MG63 (cell line): ENCODE measurements around the gene ATF3. TPM values are rescaled to one million over a fixed set of nuclear protein-coding genes. Genes with fewer than 3 reads are reported as not detected.

Source experiments
- DNase-seq: peaks from one replicate; pipeline ENCODE4 v3.0.0-alpha.2; 2020
- H3K27me3 ChIP-seq: fragments of 250-450 bp; sonication (Bioruptor Pico); 2 replicates; pipeline ENCODE4 v1.5.1; 2020; ENCODE audit warnings: mild to moderate bottlenecking, moderate library complexity
- H3K36me3 ChIP-seq: fragments of 250-450 bp; sonication (Bioruptor Pico); 2 replicates; pipeline ENCODE4 v1.5.1; 2020; ENCODE audit warnings: mild to moderate bottlenecking, moderate library complexity
- H3K4me3 ChIP-seq: fragments of 250-450 bp; sonication (Bioruptor Pico); 2 replicates; pipeline ENCODE4 v1.5.1; 2020; ENCODE audit warnings: mild to moderate bottlenecking, moderate library complexity
- H3K9me3 ChIP-seq: fragments of 250-450 bp; sonication (Bioruptor Pico); 2 replicates; pipeline ENCODE4 v1.5.1; 2020; ENCODE audit warnings: mild to moderate bottlenecking, moderate library complexity
- total RNA-seq: library from RNA; depleted of rRNA; stranded (reverse); fragments of >200 nt; shearing (Covaris generic); gene quantifications from 2 replicates; pipeline ENCODE4 v1.2.3, GENCODE V29; 2014; ENCODE audit warnings: low replicate concordance; rRNA removed

Gene ATF3
- total RNA-seq, 1 experiment from 2014 or later, result 7.4 TPM

GRCh38 chr1:212669600-212669999 is 61.0 kb downstream of the ATF3 start:
- no peak for DNase-seq
- no peak overlapping the region for H3K4me3 ChIP-seq
- no peaks in the 10 kb centered on the region for H3K9me3 ChIP-seq
- no peaks in the 10 kb centered on the region for H3K36me3 ChIP-seq
- no peaks in the 10 kb centered on the region for H3K27me3 ChIP-seq

GRCh38 chr1:212670301-212670700 is 61.7 kb downstream of the ATF3 start:
- H3K27me3 ChIP-seq, result no peaks in the 10 kb centered on the region
- H3K9me3 ChIP-seq, result no peaks in the 10 kb centered on the region
- no peak for DNase-seq
- H3K36me3 ChIP-seq, result no peaks in the 10 kb centered on the region
- H3K4me3 ChIP-seq, result no peak overlapping the region

Other genes starting within 250 kb of the ATF3 start
- gene PACC1, start 193.9 kb upstream of the ATF3 start, total RNA-seq, result 4.8 and 12.6 TPM in 2 replicates
- 143 and 147 TPM in 2 replicates for gene NENF, start 175.8 kb upstream of the ATF3 start, total RNA-seq
- 2.3 and 3.2 TPM in 2 replicates for gene BATF3, start 91.1 kb downstream of the ATF3 start, total RNA-seq
- 69.0 and 100 TPM in 2 replicates for gene NSL1, start 183.0 kb downstream of the ATF3 start, total RNA-seq
- gene TATDN3, start 183.1 kb downstream of the ATF3 start, total RNA-seq, result 15.6 and 19.5 TPM in 2 replicates
- gene SPATA45, start 238.9 kb downstream of the ATF3 start, total RNA-seq, result not detected in 2 replicates
- gene FLVCR1, start 249.5 kb downstream of the ATF3 start, total RNA-seq, result 4.5 and 9.3 TPM in 2 replicates